Activated CD8-positive, alpha-beta T cell treated with anti-CD3 and anti-CD28 coated beads for 36 hours (primary cell): ENCODE data around the gene PAQR7. TPM values are rescaled to one million over a fixed set of nuclear protein-coding genes. Genes with fewer than 3 reads are reported as not detected.

Source experiments
- ATAC-seq: fragments of 200-7000 bp; cut with Tn5 transposase; one replicate; pipeline ENCODE4 v1.10.0; 2021; ENCODE audit warnings: mild to moderate bottlenecking, moderate library complexity
- CTCF ChIA-PET: fragments of 350-600 bp; sonication (Branson Sonifier 250); formaldehyde crosslinking; loops from one replicate; lab custom pipeline; 2021; ENCODE audit warnings: antibody characterized with exemption; lab: Charles Lee
- POLR2A ChIA-PET: fragments of 350-600 bp; sonication (Branson Sonifier 250); formaldehyde crosslinking; loops from one replicate; lab custom pipeline; 2021; ENCODE audit warnings: antibody characterized with exemption; lab: Charles Lee
- DNase-seq: peaks from one replicate; pipeline ENCODE4 v3.0.0-alpha.2; 2020
- H3K27ac Mint-ChIP-seq: one replicate; pipeline ENCODE4 v1.8.0; 2021; ENCODE audit warnings: mild to moderate bottlenecking, mixed read lengths
- H3K27me3 Mint-ChIP-seq: one replicate; pipeline ENCODE4 v1.8.0; 2021; ENCODE audit warnings: mixed read lengths
- H3K36me3 Mint-ChIP-seq: one replicate; pipeline ENCODE4 v1.8.0; 2021; ENCODE audit warnings: low read depth, mixed read lengths
- H3K4me1 Mint-ChIP-seq: one replicate; pipeline ENCODE4 v1.8.0; 2021; ENCODE audit warnings: low read depth, mixed read lengths
- H3K4me3 Mint-ChIP-seq: one replicate; pipeline ENCODE4 v1.8.0; 2021; ENCODE audit warnings: mild to moderate bottlenecking, moderate library complexity, mixed read lengths
- H3K9me3 Mint-ChIP-seq: one replicate; pipeline ENCODE4 v1.8.0; 2021; ENCODE audit warnings: mixed read lengths
- CTCF ChIP-seq: fragments of 200-600 bp; IDR thresholded peaks from one replicate; pipeline ENCODE4 v1.8.0; 2022; ENCODE audit warnings: antibody characterized with exemption, mild to moderate bottlenecking
- intact Hi-C: fragments of 100-400 bp; cut with micrococcal nuclease; formaldehyde crosslinking; loops from one replicate; pipeline ENCODE4 v1.10.0; 2022
- total RNA-seq, 2 experiments: library from RNA; stranded (reverse); gene quantifications; one replicate each; pipeline ENCODE4 v1.2.3, GENCODE V29; 2021

PAQR7 gene
- total RNA-seq, 2 experiments from 2014 or later: 6.8 to 8.0 TPM

GRCh38 chr1:25895365-25895990 is 20.0 kb upstream of the PAQR7 start:
- peak; percentile 97 for TF ChIP-seq CTCF
- ChIA-PET POLR2A (interaction anchor here (0.9 to 15.7 kb wide), 10 partner anchors 10 to 127 kb away, joined by 3 to 160 read pairs (median 4); partner anchors contain the start of genes MTFR1L, PAFAH2 and STMN1), CTCF (interaction anchor here (0.6 to 20.0 kb wide), 57 partner anchors 9 to 465 kb away, joined by 3 to 417 read pairs (median 5); partner anchors contain the start of genes AUNIP, EXTL1, PAFAH2 and PAQR7)
- intact Hi-C loops: loop anchor here (1.0 kb wide), 1 partner anchor 103 kb away; the partner anchor contains the start of gene PAFAH2
- Mint-ChIP-seq H3K9me3 (no peaks in the 10 kb centered on the region), H3K27ac (no peak overlapping the region), H3K4me3 (no peak overlapping the region), H3K27me3 (no peaks in the 10 kb centered on the region), H3K4me1 (peaks cover 17% of the 10 kb centered on the region), H3K36me3 (peaks cover 24% of the 10 kb centered on the region)
- DNase-seq (peak; percentile 93), ATAC-seq (peak; percentile 100)

- ChIA-PET POLR2A (interaction anchor here (0.9 to 5.3 kb wide), 4 partner anchors 11 to 97 kb away, joined by 3 to 26 read pairs (median 6); partner anchors contain the start of gene PAQR7), CTCF (interaction anchor here (1.1 to 20.0 kb wide), 6 partner anchors 8 to 106 kb away, joined by 3 to 417 read pairs (median 3); partner anchors contain the start of gene PAFAH2)
- intact Hi-C loops: no loop called here
- DNase-seq (no peak), ATAC-seq (no peak)
- Mint-ChIP-seq H3K4me1 (peaks cover 16% of the 10 kb centered on the region), H3K27me3 (no peaks in the 10 kb centered on the region), H3K9me3 (no peaks in the 10 kb centered on the region), H3K36me3 (peaks cover 4% of the 10 kb centered on the region), H3K4me3 (no peak overlapping the region), H3K27ac (no peak overlapping the region)
- TF ChIP-seq CTCF: no peak
Measured at GRCh38 chr1:25893116-25893515, 17.6 kb upstream of the PAQR7 start.

GRCh38 chr1:25891606-25892005 is 16.1 kb upstream of the PAQR7 start:
- intact Hi-C loops: no loop called here
- ChIA-PET CTCF (interaction anchor here (20.0 kb wide), 1 partner anchor 108 kb away, joined by 417 read pairs; the partner anchor contains the start of gene PAFAH2), POLR2A (interaction anchor here (0.8 to 5.3 kb wide), 5 partner anchors 13 to 540 kb away, joined by 3 to 26 read pairs (median 3); partner anchors contain the start of gene PAQR7)
- Mint-ChIP-seq H3K9me3 (no peaks in the 10 kb centered on the region), H3K36me3 (peaks cover 3% of the 10 kb centered on the region), H3K27me3 (no peaks in the 10 kb centered on the region), H3K4me1 (peaks cover 16% of the 10 kb centered on the region), H3K4me3 (no peak overlapping the region), H3K27ac (no peak overlapping the region)
- DNase-seq (no peak), ATAC-seq (no peak)
- no peak for TF ChIP-seq CTCF

- H3K36me3 Mint-ChIP-seq: no peaks in the 10 kb centered on the region
- H3K4me1 Mint-ChIP-seq: peaks cover 8% of the 10 kb centered on the region
- ChIA-PET CTCF (interaction anchor here (1.3 to 20.0 kb wide), 2 partner anchors 53 to 109 kb away, joined by 3 to 417 read pairs; partner anchors contain the start of gene PAFAH2), POLR2A (interaction anchor here (1.1 to 3.7 kb wide), 3 partner anchors 12 to 541 kb away, joined by 3 to 8 read pairs (median 7); partner anchors contain the start of gene PAQR7)
- H3K27me3 Mint-ChIP-seq: no peaks in the 10 kb centered on the region
- H3K9me3 Mint-ChIP-seq: no peaks in the 10 kb centered on the region
- no peak for DNase-seq
- intact Hi-C loops: no loop called here
- H3K4me3 Mint-ChIP-seq: no peak overlapping the region
- no peak overlapping the region for H3K27ac Mint-ChIP-seq
- ATAC-seq: no peak
- no peak for TF ChIP-seq CTCF
Measured at GRCh38 chr1:25890239-25891034, 14.9 kb upstream of the PAQR7 start.
